Ammon's horn (tissue), 1 donor: ENCODE data around the gene DOCK9.
A peak's percentile ranks its signal among the peaks of the same experiment; 100 is the strongest.

Source experiments
- DNase-seq: peaks from one replicate; pipeline ENCODE4 v3.0.0-alpha.2; 2016; ENCODE audit warnings: low spot score

The DOCK9 gene

GRCh38 chr13:98848746-98849145 lies 129.1 kb downstream of the DOCK9 start:
- DNase-seq: no peak

- no peak for DNase-seq
Observed at GRCh38 chr13:98847780-98848179, 130.1 kb downstream of the DOCK9 start.

- no peak for DNase-seq
Observed at GRCh38 chr13:98846986-98847385, 130.9 kb downstream of the DOCK9 start.

- no peak for DNase-seq
Observed at GRCh38 chr13:98846521-98846920, 131.3 kb downstream of the DOCK9 start.

GRCh38 chr13:98845742-98846141 lies 132.1 kb downstream of the DOCK9 start:
- no peak for DNase-seq

- no peak for DNase-seq
Observed at GRCh38 chr13:98844021-98844420, 133.8 kb downstream of the DOCK9 start.

GRCh38 chr13:98843482-98843877 lies 134.4 kb downstream of the DOCK9 start:
- peak; percentile 77 for DNase-seq

- peak; percentile 91 for DNase-seq
Observed at GRCh38 chr13:98842858-98843481, 134.9 kb downstream of the DOCK9 start.

GRCh38 chr13:98842070-98842469 lies 135.8 kb downstream of the DOCK9 start:
- DNase-seq: no peak

- peak; percentile 86 for DNase-seq
Observed at GRCh38 chr13:98839856-98840769, 137.8 kb downstream of the DOCK9 start.

GRCh38 chr13:98838776-98839175 lies 139.1 kb downstream of the DOCK9 start:
- DNase-seq: no peak

GRCh38 chr13:98837896-98838295 lies 140.0 kb downstream of the DOCK9 start:
- no peak for DNase-seq

GRCh38 chr13:98835156-98835555 lies 142.7 kb downstream of the DOCK9 start:
- DNase-seq: no peak

- peak; percentile 41 for DNase-seq
Observed at GRCh38 chr13:98834254-98834960, 143.5 kb downstream of the DOCK9 start.

GRCh38 chr13:98831236-98831635 lies 146.6 kb downstream of the DOCK9 start:
- DNase-seq: no peak

GRCh38 chr13:98829541-98829940 lies 148.3 kb downstream of the DOCK9 start:
- DNase-seq: no peak

- no peak for DNase-seq
Observed at GRCh38 chr13:98828614-98829013, 149.2 kb downstream of the DOCK9 start.

GRCh38 chr13:98827449-98827848 lies 150.4 kb downstream of the DOCK9 start:
- no peak for DNase-seq

- DNase-seq: no peak
Observed at GRCh38 chr13:98826146-98826545, 151.7 kb downstream of the DOCK9 start.

GRCh38 chr13:98825659-98826058 lies 152.2 kb downstream of the DOCK9 start:
- DNase-seq: no peak

- no peak for DNase-seq
Observed at GRCh38 chr13:98824376-98825160, 153.3 kb downstream of the DOCK9 start.

- no peak for DNase-seq
Observed at GRCh38 chr13:98823442-98823841, 154.4 kb downstream of the DOCK9 start.
